CD14-positive monocyte (primary cell): ENCODE measurements around the gene ADA. TPM values are rescaled to one million over a fixed set of nuclear protein-coding genes. Genes with fewer than 3 reads are reported as not detected.

ENCODE experiments used
- DNase-seq, 3 donors: peaks; one replicate each; pipeline ENCODE4 v3.0.0-alpha.2; 2011 to 2022
- H2AFZ ChIP-seq: 2 replicates; pipeline ENCODE4 v1.6.0; 2012; ENCODE audit warnings: mild to moderate bottlenecking, low read depth, low read length, inconsistent platforms; ENCODE audit not compliant: insufficient read depth, poor library complexity, severe bottlenecking
- H3K27ac ChIP-seq, 2 donors: 1 replicate in 1 of 2; 2 replicates in 1 of 2; pipeline ENCODE4 v1.5.1; 2012 to 2013; ENCODE audit warnings: low read length in 2 of 2, control low read depth in 1 of 2, inconsistent platforms in 1 of 2, low read depth in 1 of 2, mild to moderate bottlenecking in 1 of 2
- H3K27me3 ChIP-seq, 2 donors: one replicate each; pipeline versions ENCODE4 v1.6.0 to v1.6.1; 2011 to 2013; ENCODE audit warnings: low read length in 2 of 2; ENCODE audit not compliant: control insufficient read depth in 2 of 2, insufficient read depth in 2 of 2
- H3K36me3 ChIP-seq, 2 donors: replicated peaks in 1 of 2; 1 replicate in 1 of 2; 2 replicates in 1 of 2; pipeline versions ENCODE4 v1.5.1 to v1.6.1; 2012 to 2013; ENCODE audit warnings: low read length in 2 of 2, control low read depth in 1 of 2, inconsistent platforms in 1 of 2, mild to moderate bottlenecking in 1 of 2; ENCODE audit not compliant: insufficient read depth in 2 of 2, control insufficient read depth in 1 of 2
- H3K4me1 ChIP-seq, 2 donors: 1 replicate in 1 of 2; 2 replicates in 1 of 2; pipeline versions ENCODE4 v1.5.1 to v1.6.1; 2012 to 2013; ENCODE audit warnings: low read length in 2 of 2, control low read depth in 1 of 2, inconsistent platforms in 1 of 2, mild to moderate bottlenecking in 1 of 2, moderate library complexity in 1 of 2; ENCODE audit not compliant: insufficient read depth in 2 of 2, control insufficient read depth in 1 of 2
- H3K4me2 ChIP-seq: replicated peaks from 2 replicates; pipeline ENCODE3; 2012; ENCODE audit warnings: low read length, moderate library complexity, mild to moderate bottlenecking; ENCODE audit not compliant: poor library complexity, severe bottlenecking; ENCODE audit errors: extremely low read depth
- H3K4me3 ChIP-seq, 3 experiments: fragments of 200-600 bp in 1 of 3; sonication (generic) in 1 of 3; replicated peaks in 1 of 3; 1 replicate in 2 of 3; 2 replicates in 1 of 3; pipeline ENCODE4 v1.5.1; 2011 to 2013; ENCODE audit warnings: low read length in 3 of 3, mild to moderate bottlenecking in 3 of 3, control low read depth in 2 of 3, low read depth in 2 of 3, inconsistent platforms in 1 of 3, moderate library complexity in 1 of 3
- H3K79me2 ChIP-seq: 2 replicates; pipeline ENCODE4 v1.6.0; 2012; ENCODE audit warnings: mild to moderate bottlenecking, control low read depth, inconsistent platforms, low read length, moderate library complexity; ENCODE audit not compliant: insufficient read depth
- H3K9ac ChIP-seq: 2 replicates; pipeline ENCODE4 v1.6.0; 2017; ENCODE audit warnings: low read length, mild to moderate bottlenecking; ENCODE audit not compliant: insufficient read depth, poor library complexity, severe bottlenecking
- H3K9me3 ChIP-seq, 2 donors: replicated peaks in 1 of 2; 1 replicate in 1 of 2; 2 replicates in 1 of 2; pipeline versions ENCODE4 v1.5.1 to v1.6.1; 2012 to 2013; ENCODE audit warnings: low read length in 2 of 2, control low read depth in 1 of 2; ENCODE audit not compliant: control insufficient read depth in 1 of 2, insufficient read depth in 1 of 2
- H4K20me1 ChIP-seq: 2 replicates; pipeline ENCODE4 v1.6.0; 2012; ENCODE audit warnings: mild to moderate bottlenecking, low read length, control low read depth, moderate library complexity; ENCODE audit not compliant: insufficient read depth
- H3K27ac Mint-ChIP-seq, 7 donors: one replicate each; pipeline ENCODE4 v1.8.0; 2020; ENCODE audit warnings: mild to moderate bottlenecking in 7 of 7, mixed read lengths in 7 of 7, moderate library complexity in 6 of 7, inconsistent platforms in 2 of 7
- H3K27me3 Mint-ChIP-seq, 3 donors: one replicate each; pipeline ENCODE4 v1.8.0; 2021 to 2022; ENCODE audit warnings: low read depth in 3 of 3, mild to moderate bottlenecking in 3 of 3, mixed read lengths in 3 of 3, moderate library complexity in 3 of 3, inconsistent platforms in 1 of 3
- H3K36me3 Mint-ChIP-seq, 2 donors: one replicate each; pipeline ENCODE4 v1.8.0; 2020; ENCODE audit warnings: mixed read lengths in 2 of 2, inconsistent platforms in 1 of 2, mild to moderate bottlenecking in 1 of 2
- H3K4me1 Mint-ChIP-seq: one replicate; pipeline ENCODE4 v1.8.0; 2020; ENCODE audit warnings: mild to moderate bottlenecking, mixed read lengths
- H3K4me3 Mint-ChIP-seq, 2 donors: one replicate each; pipeline ENCODE4 v1.8.0; 2020; ENCODE audit warnings: mild to moderate bottlenecking in 2 of 2, mixed read lengths in 2 of 2, moderate library complexity in 1 of 2
- H3K9me3 Mint-ChIP-seq, 7 donors: one replicate each; pipeline ENCODE4 v1.8.0; 2020 to 2022; ENCODE audit warnings: mixed read lengths in 7 of 7, mild to moderate bottlenecking in 6 of 7, moderate library complexity in 6 of 7, inconsistent platforms in 2 of 7
- WGBS: methylation state at CpG from one replicate; pipeline ENCODE4 v1.1.5; 2013; ENCODE audit warnings: missing lambda C conversion rate; ENCODE audit not compliant: insufficient coverage; 5-methylcytosine and 5-hydroxymethylcytosine counted together
- intact Hi-C, 2 donors: fragments of 100-400 bp; cut with micrococcal nuclease; formaldehyde crosslinking; loops; one replicate each; pipeline versions ENCODE4 v1.15.0 to v1.15.1; 2023
- polyA plus RNA-seq, 3 donors: library from polyadenylated mRNA; depleted of rRNA in 1 of 3; unstranded in 2 of 3; stranded (reverse) in 1 of 3; fragments of 300-500 nt in 2 of 3; fragments of >200 nt in 1 of 3; fragmentation: Illumina TruSeq in 2 of 3; gene quantifications; 1 replicate in 2 of 3; 2 replicates in 1 of 3; pipeline ENCODE4 v1.2.3, GENCODE V29; 2012 to 2021
- TF ChIP-seq, protein P1 (sequence below): fragments of 200-600 bp; IDR thresholded peaks from one replicate; pipeline ENCODE4 v1.8.0; 2022; ENCODE audit warnings: antibody characterized with exemption, mild to moderate bottlenecking

ADA gene
- polyA plus RNA-seq, 3 donors: 11.1 to 17.2 (median 15.6) TPM

DNA sequence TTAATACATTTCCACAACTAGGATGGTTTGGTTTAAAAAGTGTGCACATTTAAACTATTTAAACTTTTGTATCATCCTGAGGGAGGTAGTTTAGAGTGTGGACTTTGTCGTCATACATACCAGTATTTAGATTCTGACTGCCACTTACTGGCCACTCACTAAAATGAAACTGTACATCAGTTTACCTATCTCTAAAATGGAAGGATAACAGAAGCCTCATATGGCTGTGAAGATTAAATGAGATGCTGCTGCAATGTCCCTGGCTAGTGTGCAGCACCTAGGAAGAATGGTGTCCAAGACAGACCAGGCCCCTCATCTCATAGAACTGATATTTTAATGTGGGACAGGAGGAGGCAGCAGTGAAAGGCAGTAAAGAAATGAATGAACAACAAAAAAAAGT, 81.1 kb downstream of the ADA start:
- H3K27ac Mint-ChIP-seq: no peak overlapping the region
- no peaks in the 10 kb centered on the region for H3K9me3 Mint-ChIP-seq
- no peak overlapping the region for H3K4me3 Mint-ChIP-seq
- WGBS: no CpG with 5 or more reads among the region's 1 CpG
- intact Hi-C loops: loop anchor here (10.0 kb wide), 2 partner anchors 46 to 94 kb away; partner anchors contain the start of gene SERINC3 (in 1 of the 2)
- H3K4me1 Mint-ChIP-seq: peaks cover 6% of the 10 kb centered on the region
- Histone ChIP-seq H3K79me2 (no peaks in the 10 kb centered on the region), H3K4me1 (no peaks in the 10 kb centered on the region), H3K4me2 (no peak overlapping the region), H3K9ac (no peak overlapping the region), H3K27me3 (no peaks in the 10 kb centered on the region), H2AFZ (no peak overlapping the region), H3K9me3 (no peaks in the 10 kb centered on the region), H3K27ac (no peak overlapping the region), H3K4me3 (no peak overlapping the region), H3K36me3 (no peaks in the 10 kb centered on the region), H4K20me1 (no peaks in the 10 kb centered on the region)
- no peaks in the 10 kb centered on the region for H3K36me3 Mint-ChIP-seq
- no peak for DNase-seq
- peaks cover 0 to 3% (median 0%) of the 10 kb centered on the region in 3 donors for H3K27me3 Mint-ChIP-seq
- TF ChIP-seq, protein P1, sequence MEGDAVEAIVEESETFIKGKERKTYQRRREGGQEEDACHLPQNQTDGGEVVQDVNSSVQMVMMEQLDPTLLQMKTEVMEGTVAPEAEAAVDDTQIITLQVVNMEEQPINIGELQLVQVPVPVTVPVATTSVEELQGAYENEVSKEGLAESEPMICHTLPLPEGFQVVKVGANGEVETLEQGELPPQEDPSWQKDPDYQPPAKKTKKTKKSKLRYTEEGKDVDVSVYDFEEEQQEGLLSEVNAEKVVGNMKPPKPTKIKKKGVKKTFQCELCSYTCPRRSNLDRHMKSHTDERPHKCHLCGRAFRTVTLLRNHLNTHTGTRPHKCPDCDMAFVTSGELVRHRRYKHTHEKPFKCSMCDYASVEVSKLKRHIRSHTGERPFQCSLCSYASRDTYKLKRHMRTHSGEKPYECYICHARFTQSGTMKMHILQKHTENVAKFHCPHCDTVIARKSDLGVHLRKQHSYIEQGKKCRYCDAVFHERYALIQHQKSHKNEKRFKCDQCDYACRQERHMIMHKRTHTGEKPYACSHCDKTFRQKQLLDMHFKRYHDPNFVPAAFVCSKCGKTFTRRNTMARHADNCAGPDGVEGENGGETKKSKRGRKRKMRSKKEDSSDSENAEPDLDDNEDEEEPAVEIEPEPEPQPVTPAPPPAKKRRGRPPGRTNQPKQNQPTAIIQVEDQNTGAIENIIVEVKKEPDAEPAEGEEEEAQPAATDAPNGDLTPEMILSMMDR: no peak

Other genes with a start within 250 kb of the ADA start
- 1 to 10 TPM; 1.5 to 4.9 (median 3.0) TPM for gene TTPAL, start 175.8 kb downstream of the ADA start, polyA plus RNA-seq
- 100 to 1,000 TPM in 2 of 3 donors, 10 to 100 TPM in 1; 49.8 to 194 (median 157) TPM for gene SERINC3, start 129.6 kb downstream of the ADA start, polyA plus RNA-seq
- 1 to 10 TPM in 1 of 3 donors, under 1 TPM in 2; 0.67 to 1.4 (median 0.84) TPM for gene PKIG, start 69.1 kb downstream of the ADA start, polyA plus RNA-seq
- not detected for gene CCN5, start 63.7 kb upstream of the ADA start, polyA plus RNA-seq
- under 1 TPM in 1 of 3 donors, not detected in 2; 0.03 TPM for gene KCNK15, start 94.2 kb upstream of the ADA start, polyA plus RNA-seq
- gene RIMS4, start 158.8 kb upstream of the ADA start, polyA plus RNA-seq: not detected
- gene YWHAB, start 234.0 kb upstream of the ADA start, polyA plus RNA-seq: 100 to 1,000 TPM; 126 to 654 (median 504) TPM